Mucosa of gallbladder (tissue), 1 donor: Measurements from ENCODE around the gene WFDC5. TPM values are rescaled to one million over a fixed set of nuclear protein-coding genes. Genes with fewer than 3 reads are reported as not detected.
A peak's percentile ranks its signal among the peaks of the same experiment; 100 is the strongest.
"Not testable (repeated sequence)": the region's sequence is repeated elsewhere in the genome, so short reads cannot be mapped to it uniquely, and the experiment has no call there.

Experiments used
- DNase-seq: peaks from one replicate; pipeline ENCODE4 v3.0.0-alpha.2; 2020; ENCODE audit warnings: low spot score
- total RNA-seq: library from RNA; stranded (reverse); gene quantifications from one replicate; pipeline ENCODE4 v1.2.1, GENCODE V29; 2021
- donor health status: DM: no; HTN: no; CAD: no.

The WFDC5 gene
- not detected for total RNA-seq

- peak; percentile 8 for DNase-seq
Measured at GRCh38 chr20:45114465-45115385, at the start of gene WFDC5. TSS of gene WFDC5 (minus strand) at chr20:45115174. CDS start at chr20:45115083, 91 bp downstream.

GRCh38 chr20:45163083-45163803, 48.3 kb upstream of the WFDC5 start:
- DNase-seq = no peak

DNA sequence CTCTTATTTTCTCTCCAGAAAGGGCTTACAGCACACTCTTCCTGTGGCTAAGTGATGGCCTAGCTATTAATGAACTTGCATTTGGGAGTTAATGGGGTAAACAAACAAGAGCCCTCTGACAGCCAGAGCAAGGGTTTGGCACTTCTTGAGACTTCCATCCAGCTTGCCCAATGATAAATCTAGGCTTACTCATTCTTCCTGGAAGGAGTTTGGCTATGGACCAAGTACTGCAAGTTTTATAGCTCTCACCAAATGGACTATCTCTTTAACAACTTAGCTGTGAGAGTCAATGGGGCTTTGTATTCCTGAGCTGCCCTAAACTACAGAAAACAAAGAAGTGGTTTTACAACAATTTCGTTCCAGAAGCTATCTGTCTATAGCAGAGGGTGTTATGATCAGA, 43.0 kb upstream of the WFDC5 start:
- no peak for DNase-seq

- DNase-seq = no peak
Measured at GRCh38 chr20:45156713-45157112, 41.7 kb upstream of the WFDC5 start.

- not testable (repeated sequence) for DNase-seq
Measured at GRCh38 chr20:45154794-45155193, 39.8 kb upstream of the WFDC5 start.

DNA sequence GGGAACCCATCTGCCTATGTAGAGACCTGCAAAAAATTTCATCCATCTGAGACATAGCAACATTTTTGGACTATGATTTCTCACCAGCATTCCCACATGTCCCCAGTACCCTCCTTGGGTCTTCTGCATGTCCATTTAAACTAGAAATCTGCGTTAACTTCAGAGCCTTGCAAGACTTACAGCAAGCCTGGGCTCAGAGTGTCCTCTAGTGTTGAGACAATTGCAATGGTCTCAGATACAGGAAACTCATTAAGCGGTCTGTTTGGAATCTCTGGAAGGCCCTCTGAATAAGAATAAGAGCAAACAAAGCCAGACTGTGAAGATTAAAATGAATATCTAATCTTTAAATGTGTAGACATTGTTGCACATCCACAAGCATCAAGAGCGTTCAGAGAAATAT, 39.2 kb upstream of the WFDC5 start:
- no peak for DNase-seq

- no peak for DNase-seq
Measured at GRCh38 chr20:45153752-45154151, 38.8 kb upstream of the WFDC5 start.

- DNase-seq = no peak
Measured at GRCh38 chr20:45153147-45153546, 38.2 kb upstream of the WFDC5 start.

DNA sequence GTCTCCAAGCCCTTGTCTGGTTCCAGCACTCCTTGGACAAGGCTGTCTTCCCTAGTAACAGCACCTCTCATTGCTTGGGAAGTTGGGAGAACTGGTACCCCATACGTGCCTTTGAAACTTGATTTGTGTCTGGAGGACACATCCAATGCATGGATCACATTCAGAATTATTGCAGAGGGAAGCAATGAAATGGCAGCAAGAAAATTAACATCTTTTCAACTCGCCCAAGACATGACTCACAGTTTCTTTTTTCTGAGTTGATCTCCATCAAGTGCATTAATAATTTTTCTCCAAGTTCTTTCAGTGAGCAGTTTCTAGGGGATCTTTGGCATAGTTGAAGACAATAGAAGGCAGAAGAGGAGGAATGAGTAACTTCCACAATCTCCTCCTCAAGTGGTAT, 37.4 kb upstream of the WFDC5 start:
- no peak for DNase-seq

- no peak for DNase-seq
Measured at GRCh38 chr20:45149062-45149461, 34.1 kb upstream of the WFDC5 start.

DNA sequence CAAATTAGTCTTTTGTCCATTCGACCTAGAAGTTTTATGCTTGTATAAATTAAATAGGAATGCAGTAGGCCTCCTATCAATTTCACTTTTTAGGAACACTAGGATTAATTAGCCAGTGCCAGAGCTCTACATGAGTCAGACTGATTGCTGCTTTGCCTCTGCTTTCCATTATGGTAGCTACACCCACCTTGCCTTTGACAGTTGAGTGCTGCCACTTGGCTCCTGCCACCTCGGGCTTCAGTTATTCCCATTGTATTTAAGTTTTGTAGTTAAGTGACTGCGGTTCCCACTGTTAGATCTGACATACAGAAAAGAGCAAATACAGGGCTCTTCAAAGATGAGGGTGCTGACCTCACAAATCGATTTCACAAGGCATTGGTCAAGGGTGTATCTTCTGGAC, 25.9 kb upstream of the WFDC5 start:
- no peak for DNase-seq

DNA sequence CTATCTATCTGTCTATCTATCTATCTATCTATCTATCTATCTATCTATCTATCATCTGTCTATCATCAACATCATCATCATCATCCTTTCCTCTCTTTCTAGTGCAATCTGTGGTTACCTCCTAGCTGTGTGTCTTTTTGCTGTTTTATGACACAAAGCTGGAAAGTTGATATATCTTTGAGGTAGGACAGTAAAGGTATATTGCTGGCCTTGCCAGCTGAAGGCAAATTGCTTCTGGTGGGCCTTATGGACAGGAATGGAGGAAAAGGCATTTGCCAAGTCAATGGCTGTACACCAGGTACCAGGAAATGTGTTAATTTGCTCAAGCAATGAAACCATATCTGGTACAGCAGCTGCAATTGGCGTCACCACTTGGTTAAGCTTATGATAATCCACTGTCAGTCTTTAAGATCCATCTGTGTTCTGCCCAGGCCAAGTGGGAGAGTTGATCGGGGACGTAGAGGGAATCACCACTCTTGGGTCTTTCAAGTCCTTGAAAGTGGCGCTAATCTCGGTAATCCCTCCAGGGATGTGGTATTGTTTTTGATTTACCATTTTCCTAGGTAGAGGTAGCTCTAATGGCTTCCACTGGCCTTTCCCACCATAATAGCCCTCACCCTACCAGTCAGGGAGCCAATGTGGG, 24.9 kb upstream of the WFDC5 start:
- DNase-seq = not testable (repeated sequence)

GRCh38 chr20:45138561-45139300, 23.8 kb upstream of the WFDC5 start:
- peak; percentile 65 for DNase-seq

DNA sequence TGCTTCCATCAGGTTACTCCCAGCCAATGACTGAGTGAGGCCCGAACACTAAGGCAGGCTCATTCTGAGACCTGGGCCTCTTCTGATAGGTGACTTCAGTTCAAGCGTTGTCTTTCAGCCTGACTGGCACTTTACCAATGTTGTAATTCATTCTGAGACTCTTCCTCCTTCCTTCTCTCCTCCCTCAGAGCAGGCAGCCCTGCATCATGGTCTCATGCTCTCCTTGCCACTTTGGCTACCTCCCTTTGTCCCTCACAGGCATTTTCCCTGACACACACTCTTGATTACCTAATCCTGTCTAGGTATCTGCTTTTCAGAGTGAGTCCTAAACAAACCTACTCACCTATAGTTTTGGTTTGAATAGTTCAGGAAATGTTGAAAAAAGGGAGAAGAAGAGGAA, 21.9 kb upstream of the WFDC5 start:
- DNase-seq = no peak

DNA sequence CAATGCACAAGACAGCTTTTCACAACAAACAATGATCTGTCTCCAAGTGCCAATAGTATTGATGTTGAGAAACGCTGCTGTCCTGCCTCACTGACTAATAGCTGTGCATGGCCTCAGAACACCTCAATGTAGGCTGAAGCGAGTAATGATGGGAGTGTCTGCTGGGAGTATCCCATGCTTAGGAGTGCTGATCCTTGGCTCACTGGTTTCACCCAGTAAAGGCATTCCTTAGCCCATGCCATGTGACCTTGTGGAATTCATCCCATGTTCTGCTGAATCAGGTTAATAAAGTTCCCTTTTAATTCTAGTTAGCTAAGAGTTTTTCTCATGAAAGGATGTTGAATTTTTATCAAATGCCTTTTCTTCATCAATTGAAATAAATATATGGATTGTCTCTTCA, 13.1 kb upstream of the WFDC5 start:
- DNase-seq = no peak

- DNase-seq = no peak
Measured at GRCh38 chr20:45124365-45124764, 9.4 kb upstream of the WFDC5 start, which contains the start of gene WFDC12. TSS of gene WFDC12 (minus strand) at chr20:45124465. CDS start at chr20:45124447, 18 bp downstream.

- DNase-seq = no peak
Measured at GRCh38 chr20:45121388-45121787, 6.4 kb upstream of the WFDC5 start.

- no peak for DNase-seq
Measured at GRCh38 chr20:45119556-45120266, 4.7 kb upstream of the WFDC5 start.

DNA sequence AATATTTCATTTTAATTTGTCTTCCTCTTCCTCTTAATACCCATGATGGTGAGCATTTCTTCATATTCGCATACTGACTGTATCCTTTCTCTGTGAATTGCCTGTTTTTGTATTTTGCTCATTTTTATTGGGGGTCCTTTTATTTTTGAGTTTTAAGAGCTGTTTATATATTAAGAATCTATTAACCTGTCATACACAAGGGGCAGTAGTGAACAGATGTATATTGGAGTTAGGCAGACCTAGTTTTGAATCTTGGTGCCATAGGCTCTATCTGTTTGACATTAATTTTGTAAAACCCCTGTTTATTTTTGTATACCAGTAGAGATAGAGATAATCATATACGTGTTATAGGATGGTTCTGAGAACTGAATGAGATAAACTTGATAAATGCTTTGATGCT, 3.1 kb upstream of the WFDC5 start:
- no peak for DNase-seq

DNA sequence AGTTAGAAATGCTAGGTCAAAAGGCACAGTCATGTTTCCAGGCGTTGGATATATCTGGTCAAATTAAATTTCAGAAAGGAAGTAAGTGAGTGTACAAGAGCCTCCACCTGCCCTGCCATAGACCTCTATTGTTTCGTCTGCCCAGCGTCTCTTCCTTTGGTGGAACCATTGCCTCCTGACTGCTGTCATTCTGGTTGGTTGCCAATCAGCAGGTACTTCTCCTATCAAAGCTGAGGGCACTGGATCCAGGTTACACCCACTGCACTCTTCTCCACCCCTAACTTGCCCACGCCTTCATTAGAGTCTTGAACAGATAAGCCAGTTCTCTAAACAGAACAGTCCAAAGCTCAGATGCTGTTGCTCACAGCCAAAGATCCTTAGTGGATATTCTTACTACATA, 2.6 kb upstream of the WFDC5 start:
- DNase-seq = peak; percentile 74

GRCh38 chr20:45115829-45116228, 855 bp upstream of the WFDC5 start:
- DNase-seq = no peak
